Measurements from ENCODE around the gene CCDC13.

CCDC13 gene

DNA sequence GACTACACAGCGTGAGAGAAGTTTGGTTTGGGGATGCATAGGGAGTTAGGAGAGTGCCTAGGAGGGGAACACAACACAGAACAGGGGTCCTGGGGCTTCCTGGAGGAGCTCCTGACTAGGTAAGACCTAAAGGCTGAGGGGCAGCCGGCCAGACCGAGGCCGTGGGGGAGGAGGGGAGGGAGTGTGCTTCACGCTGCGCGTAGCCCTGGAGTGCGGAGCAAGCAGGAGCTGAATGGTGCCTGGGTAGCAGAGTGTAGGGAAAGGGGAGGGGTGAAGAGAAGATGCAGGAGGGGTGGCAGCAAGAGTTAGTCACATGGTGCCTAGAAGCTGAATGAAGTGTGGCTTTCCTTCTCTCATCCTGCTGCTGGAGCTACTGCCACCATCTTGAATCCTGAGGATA lies 38.0 kb downstream of the CCDC13 start:
- H3K27ac ChIP-seq (ENCODE audit: insufficient read depth, low read length, poor library complexity, severe bottlenecking), result no peak overlapping the region
- H3K4me1 ChIP-seq (ENCODE audit: control insufficient read depth, insufficient read depth, low read length, poor library complexity, severe bottlenecking), result no peaks in the 10 kb centered on the region
- H3K27me3 ChIP-seq (replicated peaks; ENCODE audit: control insufficient read depth, insufficient read depth, low read length, poor library complexity, severe bottlenecking), result no peaks in the 10 kb centered on the region
- no peaks in the 10 kb centered on the region for H3K9me3 ChIP-seq (ENCODE audit: control insufficient read depth, low read length)
- H3K4me3 ChIP-seq (ENCODE audit: insufficient read depth, low read depth, low read length, poor library complexity, severe bottlenecking), result no peak overlapping the region
- no peaks in the 10 kb centered on the region for H3K36me3 ChIP-seq (ENCODE audit: control insufficient read depth, insufficient read depth, low read length)
- no peak for DNase-seq

DNA sequence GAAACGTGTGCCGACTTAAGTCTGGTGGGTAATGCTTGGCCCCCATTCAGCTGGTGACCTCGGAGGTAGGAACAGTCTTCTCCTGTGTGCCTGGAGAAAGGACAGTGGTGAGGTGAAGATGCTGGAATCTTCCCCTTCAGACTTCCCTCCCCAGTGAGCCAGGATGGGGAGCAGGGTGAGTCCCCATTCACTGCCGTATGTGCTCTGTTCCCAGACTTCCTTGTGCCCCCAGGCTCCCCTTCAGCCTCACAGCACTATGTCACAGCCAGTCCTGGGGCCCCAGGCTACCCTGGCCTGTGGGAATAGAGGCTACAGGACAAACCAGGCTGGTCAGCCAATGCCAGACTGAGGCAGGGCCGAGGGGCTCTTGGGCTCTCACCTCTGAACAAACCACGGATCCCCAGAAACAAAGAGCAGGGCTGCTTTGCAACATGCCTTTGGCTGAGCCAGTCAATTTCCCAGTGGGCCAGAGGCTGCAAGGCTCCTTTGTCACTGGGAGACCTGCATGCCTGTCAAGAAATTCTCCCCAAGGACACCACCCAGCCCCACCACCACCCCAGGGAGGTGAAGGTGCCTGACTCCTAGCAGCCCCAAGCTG lies 38.7 kb downstream of the CCDC13 start:
- DNase-seq, result no peak
- no peak overlapping the region for H3K4me3 ChIP-seq (ENCODE audit: insufficient read depth, low read depth, low read length, poor library complexity, severe bottlenecking)
- H3K27me3 ChIP-seq (replicated peaks; ENCODE audit: control insufficient read depth, insufficient read depth, low read length, poor library complexity, severe bottlenecking), result no peaks in the 10 kb centered on the region
- no peaks in the 10 kb centered on the region for H3K9me3 ChIP-seq (ENCODE audit: control insufficient read depth, low read length)
- no peak overlapping the region for H3K27ac ChIP-seq (ENCODE audit: insufficient read depth, low read length, poor library complexity, severe bottlenecking)
- no peaks in the 10 kb centered on the region for H3K36me3 ChIP-seq (ENCODE audit: control insufficient read depth, insufficient read depth, low read length)
- no peaks in the 10 kb centered on the region for H3K4me1 ChIP-seq (ENCODE audit: control insufficient read depth, insufficient read depth, low read length, poor library complexity, severe bottlenecking)

DNA sequence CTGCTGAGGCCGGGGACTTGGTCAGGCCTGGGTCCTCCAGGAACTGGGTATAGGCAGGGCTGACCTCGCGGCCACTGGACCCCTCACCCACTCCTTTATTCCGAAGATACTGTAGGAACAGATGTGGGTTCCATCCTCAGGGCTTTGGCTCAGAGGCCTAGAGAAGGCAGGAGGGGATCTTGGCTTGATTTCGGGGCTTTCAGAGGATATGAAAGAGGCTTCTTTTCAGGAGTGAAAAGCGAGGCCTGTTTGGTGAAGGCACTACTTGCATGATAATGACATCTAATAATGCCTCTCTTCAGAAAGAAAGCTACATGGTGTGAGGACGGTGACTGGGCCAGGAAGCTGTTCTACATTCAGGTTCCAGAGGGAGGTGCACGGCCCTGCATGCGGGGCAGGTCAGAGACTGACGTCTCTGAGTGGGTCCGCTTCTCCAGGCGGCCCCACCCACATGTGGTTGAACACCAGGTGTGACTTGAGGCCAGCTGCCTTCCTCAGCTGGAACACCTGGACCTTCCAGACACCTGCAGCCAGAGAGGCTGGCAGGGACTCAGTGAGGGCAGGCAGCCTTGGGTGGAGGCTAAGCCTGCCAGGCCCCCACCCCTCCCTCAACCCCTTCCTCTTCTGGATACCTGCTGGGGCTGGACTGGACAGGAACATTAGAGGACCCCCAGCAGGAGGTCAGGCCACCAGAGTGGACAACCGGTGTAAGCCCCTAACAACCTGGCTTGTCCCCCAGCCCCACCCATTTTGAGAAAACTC lies 39.4 kb downstream of the CCDC13 start:
- Histone ChIP-seq H3K27ac (ENCODE audit: insufficient read depth, low read length, poor library complexity, severe bottlenecking) (no peak overlapping the region), H3K27me3 (replicated peaks; ENCODE audit: control insufficient read depth, insufficient read depth, low read length, poor library complexity, severe bottlenecking) (no peaks in the 10 kb centered on the region), H3K4me3 (ENCODE audit: insufficient read depth, low read depth, low read length, poor library complexity, severe bottlenecking) (no peak overlapping the region), H3K9me3 (ENCODE audit: control insufficient read depth, low read length) (no peaks in the 10 kb centered on the region), H3K36me3 (ENCODE audit: control insufficient read depth, insufficient read depth, low read length) (no peaks in the 10 kb centered on the region), H3K4me1 (ENCODE audit: control insufficient read depth, insufficient read depth, low read length, poor library complexity, severe bottlenecking) (no peaks in the 10 kb centered on the region)
- no peak for DNase-seq

DNA sequence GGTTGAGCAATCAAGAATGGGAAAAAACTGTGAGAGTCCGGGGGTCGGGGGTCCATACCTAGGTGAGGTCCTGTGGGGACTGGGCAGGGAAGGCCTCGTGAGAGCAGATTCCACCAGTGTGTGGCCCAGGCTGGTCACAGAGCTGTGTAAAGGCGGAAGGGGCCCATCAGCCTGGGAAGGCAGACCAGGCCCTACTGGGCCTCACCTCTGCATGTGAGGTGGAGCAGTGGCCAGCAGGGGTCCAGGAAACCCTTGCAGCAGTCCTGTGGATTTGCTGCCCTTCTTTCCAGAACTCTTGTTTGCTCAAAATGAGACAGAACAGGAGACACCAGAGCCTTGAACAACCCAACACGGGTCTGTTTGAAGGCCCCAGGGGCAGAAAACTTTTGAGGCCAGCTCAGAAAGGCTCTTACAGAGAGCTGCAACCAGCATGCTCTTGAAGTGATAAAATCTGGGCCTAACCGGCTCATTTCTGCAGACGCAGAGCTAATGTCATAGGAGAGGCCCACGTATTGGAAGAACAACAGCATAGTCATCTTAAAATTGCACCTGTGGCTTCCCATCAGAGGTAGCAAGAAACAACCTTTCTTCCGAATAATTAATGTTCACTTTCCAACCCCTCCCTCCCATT lies 40.1 kb downstream of the CCDC13 start:
- Histone ChIP-seq H3K27ac (ENCODE audit: insufficient read depth, low read length, poor library complexity, severe bottlenecking) (no peak overlapping the region), H3K27me3 (replicated peaks; ENCODE audit: control insufficient read depth, insufficient read depth, low read length, poor library complexity, severe bottlenecking) (no peaks in the 10 kb centered on the region), H3K9me3 (ENCODE audit: control insufficient read depth, low read length) (no peaks in the 10 kb centered on the region), H3K36me3 (ENCODE audit: control insufficient read depth, insufficient read depth, low read length) (no peaks in the 10 kb centered on the region), H3K4me3 (ENCODE audit: insufficient read depth, low read depth, low read length, poor library complexity, severe bottlenecking) (no peak overlapping the region), H3K4me1 (ENCODE audit: control insufficient read depth, insufficient read depth, low read length, poor library complexity, severe bottlenecking) (no peaks in the 10 kb centered on the region)
- DNase-seq, result no peak

DNA sequence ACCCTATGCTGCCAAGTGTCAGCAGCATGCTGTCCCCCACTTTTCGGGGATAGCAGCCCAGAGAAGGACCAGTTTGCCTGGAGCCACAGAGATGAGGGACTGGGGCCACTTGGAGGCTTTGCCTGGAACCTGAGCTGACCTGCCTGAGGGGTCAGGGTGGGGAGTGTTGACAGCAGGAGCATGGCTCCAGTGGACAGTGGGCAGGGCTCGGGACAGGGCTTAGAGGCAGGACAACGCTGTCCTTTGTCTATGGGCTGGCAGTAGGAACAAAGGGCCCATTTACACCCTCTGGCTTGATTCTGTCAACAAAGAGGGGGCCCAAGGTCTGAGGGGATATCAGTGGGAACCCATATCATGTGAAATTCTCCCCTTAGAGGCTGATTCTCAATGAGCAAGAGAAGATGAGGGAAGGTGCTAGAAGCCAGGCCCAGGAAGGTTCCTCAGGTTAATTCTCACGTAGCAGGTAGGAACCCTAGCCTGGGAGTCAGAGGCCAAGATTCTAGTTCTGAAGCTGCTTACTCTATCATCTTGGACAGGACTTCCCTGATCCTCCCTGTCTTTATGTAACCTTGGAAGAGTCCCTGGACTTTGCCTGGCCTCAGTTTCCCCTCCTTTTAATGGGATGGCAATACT lies 40.7 kb downstream of the CCDC13 start:
- H3K27me3 ChIP-seq (replicated peaks; ENCODE audit: control insufficient read depth, insufficient read depth, low read length, poor library complexity, severe bottlenecking), result no peaks in the 10 kb centered on the region
- H3K27ac ChIP-seq (ENCODE audit: insufficient read depth, low read length, poor library complexity, severe bottlenecking), result no peak overlapping the region
- H3K9me3 ChIP-seq (ENCODE audit: control insufficient read depth, low read length), result no peaks in the 10 kb centered on the region
- no peaks in the 10 kb centered on the region for H3K4me1 ChIP-seq (ENCODE audit: control insufficient read depth, insufficient read depth, low read length, poor library complexity, severe bottlenecking)
- no peaks in the 10 kb centered on the region for H3K36me3 ChIP-seq (ENCODE audit: control insufficient read depth, insufficient read depth, low read length)
- no peak overlapping the region for H3K4me3 ChIP-seq (ENCODE audit: insufficient read depth, low read depth, low read length, poor library complexity, severe bottlenecking)
- DNase-seq, result no peak

DNA sequence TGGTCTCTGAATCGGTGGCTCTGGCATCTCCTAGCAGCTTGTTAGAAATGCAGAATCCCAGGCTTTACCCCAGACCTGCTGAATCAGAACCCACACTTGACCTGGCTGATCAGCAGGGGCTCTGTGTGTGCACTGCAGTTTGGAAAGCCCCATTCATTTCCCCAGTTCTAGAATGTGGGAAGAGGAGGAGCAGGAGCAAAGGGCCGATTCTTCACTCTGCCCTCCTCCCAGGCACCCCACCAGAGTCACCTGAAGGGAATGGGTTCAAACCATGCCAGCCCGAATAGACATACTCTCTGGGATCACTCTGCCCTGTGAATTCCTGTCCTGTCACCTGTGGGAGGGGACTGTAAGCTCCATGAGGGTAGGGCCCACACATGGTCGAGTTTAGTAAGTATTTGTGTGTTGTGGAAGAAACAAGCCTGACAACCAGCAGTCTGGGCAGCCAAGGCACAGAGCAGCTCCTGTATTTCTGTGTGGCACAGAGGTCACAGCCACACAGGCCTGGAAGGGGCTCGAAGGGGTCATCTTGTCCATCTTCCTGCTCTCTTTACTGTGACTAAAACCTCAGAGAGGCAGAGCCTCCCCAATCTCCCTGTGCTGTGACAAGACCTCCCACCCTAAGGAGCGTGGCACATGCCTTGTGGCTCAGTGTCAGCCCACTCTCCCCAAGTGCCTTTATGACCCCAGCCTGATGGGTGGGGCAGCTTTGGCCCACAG lies 41.4 kb downstream of the CCDC13 start:
- Histone ChIP-seq H3K27ac (ENCODE audit: insufficient read depth, low read length, poor library complexity, severe bottlenecking) (no peak overlapping the region), H3K36me3 (ENCODE audit: control insufficient read depth, insufficient read depth, low read length) (no peaks in the 10 kb centered on the region), H3K27me3 (replicated peaks; ENCODE audit: control insufficient read depth, insufficient read depth, low read length, poor library complexity, severe bottlenecking) (no peaks in the 10 kb centered on the region), H3K4me1 (ENCODE audit: control insufficient read depth, insufficient read depth, low read length, poor library complexity, severe bottlenecking) (no peaks in the 10 kb centered on the region), H3K4me3 (ENCODE audit: insufficient read depth, low read depth, low read length, poor library complexity, severe bottlenecking) (no peak overlapping the region), H3K9me3 (ENCODE audit: control insufficient read depth, low read length) (no peaks in the 10 kb centered on the region)
- no peak for DNase-seq

DNA sequence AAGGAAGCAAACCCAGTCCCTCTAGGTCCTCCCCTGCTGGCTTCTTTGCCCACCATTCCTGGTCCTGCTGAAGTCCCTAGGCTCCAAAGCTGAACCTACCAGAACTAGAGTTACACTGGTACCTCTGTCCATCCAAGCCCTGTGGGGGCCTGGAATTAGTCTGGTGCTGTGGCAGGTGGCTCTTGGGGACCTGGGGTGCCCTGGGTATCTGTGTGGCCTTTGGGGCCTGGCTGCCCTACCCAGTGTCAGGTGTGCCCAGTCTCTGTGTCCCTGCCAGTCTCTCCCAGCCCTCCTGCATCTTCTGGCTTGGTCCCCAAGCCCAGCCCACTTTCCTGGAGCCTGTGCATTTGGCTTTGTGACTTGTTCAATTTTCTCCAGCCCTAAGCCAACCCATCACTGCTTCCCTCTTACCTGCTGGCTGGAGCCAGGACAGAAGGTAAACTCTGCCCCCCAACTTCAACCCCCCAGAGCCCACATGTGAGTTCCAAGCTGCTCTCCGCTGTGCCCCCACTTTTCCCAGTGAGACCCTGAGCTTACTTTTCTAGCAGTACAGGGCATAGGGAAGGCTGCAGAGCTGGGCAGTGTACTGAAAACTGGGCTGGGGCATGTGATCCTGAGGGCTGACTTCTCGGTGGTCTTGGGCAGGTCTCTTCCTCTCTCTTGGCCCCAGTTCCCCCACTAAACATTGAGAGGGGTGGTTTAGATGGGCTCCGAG lies 42.2 kb downstream of the CCDC13 start:
- no peak overlapping the region for H3K4me3 ChIP-seq (ENCODE audit: insufficient read depth, low read depth, low read length, poor library complexity, severe bottlenecking)
- H3K36me3 ChIP-seq (ENCODE audit: control insufficient read depth, insufficient read depth, low read length), result no peaks in the 10 kb centered on the region
- H3K9me3 ChIP-seq (ENCODE audit: control insufficient read depth, low read length), result no peaks in the 10 kb centered on the region
- DNase-seq, result no peak
- H3K4me1 ChIP-seq (ENCODE audit: control insufficient read depth, insufficient read depth, low read length, poor library complexity, severe bottlenecking), result no peaks in the 10 kb centered on the region
- H3K27me3 ChIP-seq (replicated peaks; ENCODE audit: control insufficient read depth, insufficient read depth, low read length, poor library complexity, severe bottlenecking), result no peaks in the 10 kb centered on the region
- no peak overlapping the region for H3K27ac ChIP-seq (ENCODE audit: insufficient read depth, low read length, poor library complexity, severe bottlenecking)

DNA sequence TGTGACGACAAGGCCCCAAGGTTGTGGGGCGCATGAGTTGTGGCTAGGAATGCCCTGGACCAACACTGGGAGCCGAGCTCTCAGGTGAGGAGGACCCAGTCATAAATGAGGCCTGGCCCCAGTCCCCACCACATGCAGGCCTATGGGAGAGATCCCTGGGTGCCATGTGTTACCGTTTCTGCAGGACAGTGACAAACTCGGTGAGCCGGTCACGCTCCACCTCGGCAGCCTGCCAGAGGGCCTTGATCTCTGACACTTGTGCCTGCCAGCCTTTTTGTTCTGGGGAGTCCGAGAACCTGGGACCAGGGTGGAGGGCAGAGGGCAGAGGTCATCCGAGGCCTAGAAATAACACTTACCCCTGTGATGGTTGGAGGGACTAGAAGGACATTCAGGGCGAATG lies 42.8 kb downstream of the CCDC13 start:
- no peaks in the 10 kb centered on the region for H3K9me3 ChIP-seq (ENCODE audit: control insufficient read depth, low read length)
- H3K36me3 ChIP-seq (ENCODE audit: control insufficient read depth, insufficient read depth, low read length), result no peaks in the 10 kb centered on the region
- no peaks in the 10 kb centered on the region for H3K4me1 ChIP-seq (ENCODE audit: control insufficient read depth, insufficient read depth, low read length, poor library complexity, severe bottlenecking)
- DNase-seq, result no peak
- H3K4me3 ChIP-seq (ENCODE audit: insufficient read depth, low read depth, low read length, poor library complexity, severe bottlenecking), result no peak overlapping the region
- H3K27ac ChIP-seq (ENCODE audit: insufficient read depth, low read length, poor library complexity, severe bottlenecking), result no peak overlapping the region
- H3K27me3 ChIP-seq (replicated peaks; ENCODE audit: control insufficient read depth, insufficient read depth, low read length, poor library complexity, severe bottlenecking), result no peaks in the 10 kb centered on the region

DNA sequence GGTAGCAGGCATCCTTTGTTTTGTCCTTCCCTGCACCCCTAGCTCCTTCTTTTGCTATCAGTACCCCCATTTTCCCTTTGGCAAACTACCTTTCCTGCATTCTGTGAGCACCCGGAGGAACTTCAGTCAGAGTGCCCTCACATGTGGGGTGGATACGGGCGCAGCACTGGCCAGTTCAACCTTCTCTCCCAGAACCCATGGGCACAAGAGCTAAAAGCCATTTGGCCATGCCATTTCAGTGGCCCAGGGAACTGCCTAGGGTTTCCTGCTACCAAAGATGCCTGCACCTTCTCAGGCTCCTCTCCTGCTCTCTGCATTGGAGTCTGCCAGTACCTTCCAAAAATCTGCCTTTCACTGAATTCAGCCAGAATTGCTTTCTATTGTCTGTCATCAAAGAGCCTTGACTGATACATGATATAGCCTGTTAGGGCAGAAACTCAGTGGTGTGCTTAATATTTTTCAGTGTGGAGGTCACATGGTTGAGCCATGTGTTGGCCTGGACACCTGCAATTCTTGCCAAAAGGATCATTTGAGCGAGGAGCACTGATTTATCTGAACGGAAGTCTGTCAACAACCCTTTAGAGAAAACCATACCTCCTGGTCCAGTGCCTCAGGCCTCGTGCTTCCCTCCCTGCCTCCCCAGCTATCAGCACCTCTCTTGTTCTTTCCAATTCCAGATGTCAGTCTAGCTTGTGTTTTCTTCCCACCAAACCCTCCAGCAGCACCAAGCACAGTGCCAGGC lies 43.5 kb downstream of the CCDC13 start:
- Histone ChIP-seq H3K27ac (ENCODE audit: insufficient read depth, low read length, poor library complexity, severe bottlenecking) (no peak overlapping the region), H3K4me3 (ENCODE audit: insufficient read depth, low read depth, low read length, poor library complexity, severe bottlenecking) (no peak overlapping the region), H3K27me3 (replicated peaks; ENCODE audit: control insufficient read depth, insufficient read depth, low read length, poor library complexity, severe bottlenecking) (no peaks in the 10 kb centered on the region), H3K9me3 (ENCODE audit: control insufficient read depth, low read length) (no peaks in the 10 kb centered on the region), H3K4me1 (ENCODE audit: control insufficient read depth, insufficient read depth, low read length, poor library complexity, severe bottlenecking) (no peaks in the 10 kb centered on the region), H3K36me3 (ENCODE audit: control insufficient read depth, insufficient read depth, low read length) (no peaks in the 10 kb centered on the region)
- DNase-seq, result no peak

Measured in effector memory CD4-positive, alpha-beta T cell (primary cell).